Measurements from ENCODE around the gene CDKN2B. TPM values are rescaled to one million over a fixed set of nuclear protein-coding genes. Genes with fewer than 3 reads are reported as not detected.

Gene CDKN2B
- total and polyA plus RNA-seq, 2 of the 13 experiments (the other 11 are each of a cell fraction or from before 2014, with no cell fraction given) = 1.4 to 1.5 TPM

DNA sequence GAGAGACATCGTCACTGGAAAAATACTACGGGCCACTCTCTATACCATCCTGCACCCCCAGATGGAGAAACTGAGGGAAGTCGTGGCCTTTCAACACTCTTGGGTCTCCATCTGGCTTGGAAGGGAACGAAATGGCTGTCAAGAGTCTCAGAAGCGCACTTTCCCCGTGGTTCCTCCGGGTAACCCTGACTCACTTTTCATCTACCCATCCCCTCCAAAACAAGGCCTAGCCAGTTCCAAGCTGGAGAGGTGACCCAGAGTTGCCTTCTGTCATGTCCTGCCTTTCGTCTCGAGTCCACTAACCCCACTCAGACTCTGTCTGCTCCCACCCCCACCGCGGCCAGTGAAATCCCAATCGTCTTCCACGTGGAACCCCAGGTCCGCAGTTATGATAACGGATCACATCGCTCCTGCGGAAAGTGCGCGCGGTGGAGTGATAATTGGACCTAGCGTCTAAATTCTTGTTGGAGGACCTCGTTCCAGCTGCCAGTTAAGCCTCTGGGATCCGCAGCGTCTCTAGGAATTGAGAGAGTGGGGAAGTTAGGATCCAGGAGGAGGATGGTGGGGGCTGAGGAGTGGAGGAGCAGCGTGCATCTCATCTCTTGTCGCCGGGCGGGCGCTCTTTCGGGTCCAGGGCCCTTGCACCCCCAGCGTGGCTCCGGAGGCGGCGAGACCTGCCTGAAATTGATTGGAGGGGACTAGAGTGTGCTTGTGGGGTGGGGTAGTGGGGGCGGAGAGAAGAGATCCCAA lies 19.5 kb downstream of the CDKN2B start:
- peaks cover 0 to 11% of the 10 kb centered on the region in 2 experiments; a peak in 1 of 5 replicates for H3K27me3 ChIP-seq (ENCODE audit: control insufficient read depth in 1 of 2, insufficient read depth in 2 of 2, low read length in 2 of 2)
- no peak overlapping the region for H3K4me3 ChIP-seq (replicated peaks in 1 of 3; ENCODE audit: insufficient read depth in 1 of 3, low read depth in 2 of 3, low read length in 3 of 3)
- H3K9ac ChIP-seq (ENCODE audit: insufficient read depth, low read depth, low read length) = no peak overlapping the region
- no peak for TF ChIP-seq HNF4G (IDR thresholded peaks at IDR 0.05; ENCODE audit: borderline replicate concordance, low read depth, low read length)
- TF ChIP-seq HNF4G (CRISPR knock-in tag; IDR thresholded peaks at IDR 0.05; ENCODE audit: borderline replicate concordance, low read depth) = no peak
- no peak for TF ChIP-seq RBM39 (IDR thresholded peaks at IDR 0.05; ENCODE audit: low read depth, low read length, poor library complexity, severe bottlenecking)
- TF ChIP-seq, protein P1, sequence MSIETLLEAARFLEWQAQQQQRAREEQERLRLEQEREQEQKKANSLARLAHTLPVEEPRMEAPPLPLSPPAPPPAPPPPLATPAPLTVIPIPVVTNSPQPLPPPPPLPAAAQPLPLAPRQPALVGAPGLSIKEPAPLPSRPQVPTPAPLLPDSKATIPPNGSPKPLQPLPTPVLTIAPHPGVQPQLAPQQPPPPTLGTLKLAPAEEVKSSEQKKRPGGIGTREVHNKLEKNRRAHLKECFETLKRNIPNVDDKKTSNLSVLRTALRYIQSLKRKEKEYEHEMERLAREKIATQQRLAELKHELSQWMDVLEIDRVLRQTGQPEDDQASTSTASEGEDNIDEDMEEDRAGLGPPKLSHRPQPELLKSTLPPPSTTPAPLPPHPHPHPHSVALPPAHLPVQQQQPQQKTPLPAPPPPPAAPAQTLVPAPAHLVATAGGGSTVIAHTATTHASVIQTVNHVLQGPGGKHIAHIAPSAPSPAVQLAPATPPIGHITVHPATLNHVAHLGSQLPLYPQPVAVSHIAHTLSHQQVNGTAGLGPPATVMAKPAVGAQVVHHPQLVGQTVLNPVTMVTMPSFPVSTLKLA (IDR thresholded peaks at IDR 0.05) = no peak
- TF ChIP-seq HNF1B (CRISPR knock-in tag; IDR thresholded peaks at IDR 0.05) = no peak
- TF ChIP-seq, protein P2, sequence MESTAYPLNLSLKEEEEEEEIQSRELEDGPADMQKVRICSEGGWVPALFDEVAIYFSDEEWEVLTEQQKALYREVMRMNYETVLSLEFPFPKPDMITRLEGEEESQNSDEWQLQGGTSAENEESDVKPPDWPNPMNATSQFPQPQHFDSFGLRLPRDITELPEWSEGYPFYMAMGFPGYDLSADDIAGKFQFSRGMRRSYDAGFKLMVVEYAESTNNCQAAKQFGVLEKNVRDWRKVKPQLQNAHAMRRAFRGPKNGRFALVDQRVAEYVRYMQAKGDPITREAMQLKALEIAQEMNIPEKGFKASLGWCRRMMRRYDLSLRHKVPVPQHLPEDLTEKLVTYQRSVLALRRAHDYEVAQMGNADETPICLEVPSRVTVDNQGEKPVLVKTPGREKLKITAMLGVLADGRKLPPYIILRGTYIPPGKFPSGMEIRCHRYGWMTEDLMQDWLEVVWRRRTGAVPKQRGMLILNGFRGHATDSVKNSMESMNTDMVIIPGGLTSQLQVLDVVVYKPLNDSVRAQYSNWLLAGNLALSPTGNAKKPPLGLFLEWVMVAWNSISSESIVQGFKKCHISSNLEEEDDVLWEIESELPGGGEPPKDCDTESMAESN (CRISPR knock-in tag; conservative IDR thresholded peaks at IDR 0.05) = no peak
- TF ChIP-seq, protein P3, sequence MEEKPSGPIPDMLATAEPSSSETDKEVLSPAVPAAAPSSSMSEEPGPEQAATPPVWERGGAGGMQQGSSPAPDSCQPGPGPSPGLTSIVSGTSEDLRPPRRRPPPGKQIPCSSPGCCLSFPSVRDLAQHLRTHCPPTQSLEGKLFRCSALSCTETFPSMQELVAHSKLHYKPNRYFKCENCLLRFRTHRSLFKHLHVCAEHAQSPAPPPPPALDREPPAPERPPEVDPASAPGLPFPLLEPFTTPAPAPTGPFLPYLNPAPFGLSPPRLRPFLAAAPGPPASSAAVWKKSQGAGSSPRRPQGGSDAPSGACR (CRISPR knock-in tag; IDR thresholded peaks at IDR 0.05) = no peak
- no peak for TF ChIP-seq KMT2A (CRISPR knock-in tag; IDR thresholded peaks at IDR 0.05)
- no peak for TF ChIP-seq ZNF790 (CRISPR knock-in tag; IDR thresholded peaks at IDR 0.05; ENCODE audit: borderline replicate concordance)
- TF ChIP-seq, protein P4, sequence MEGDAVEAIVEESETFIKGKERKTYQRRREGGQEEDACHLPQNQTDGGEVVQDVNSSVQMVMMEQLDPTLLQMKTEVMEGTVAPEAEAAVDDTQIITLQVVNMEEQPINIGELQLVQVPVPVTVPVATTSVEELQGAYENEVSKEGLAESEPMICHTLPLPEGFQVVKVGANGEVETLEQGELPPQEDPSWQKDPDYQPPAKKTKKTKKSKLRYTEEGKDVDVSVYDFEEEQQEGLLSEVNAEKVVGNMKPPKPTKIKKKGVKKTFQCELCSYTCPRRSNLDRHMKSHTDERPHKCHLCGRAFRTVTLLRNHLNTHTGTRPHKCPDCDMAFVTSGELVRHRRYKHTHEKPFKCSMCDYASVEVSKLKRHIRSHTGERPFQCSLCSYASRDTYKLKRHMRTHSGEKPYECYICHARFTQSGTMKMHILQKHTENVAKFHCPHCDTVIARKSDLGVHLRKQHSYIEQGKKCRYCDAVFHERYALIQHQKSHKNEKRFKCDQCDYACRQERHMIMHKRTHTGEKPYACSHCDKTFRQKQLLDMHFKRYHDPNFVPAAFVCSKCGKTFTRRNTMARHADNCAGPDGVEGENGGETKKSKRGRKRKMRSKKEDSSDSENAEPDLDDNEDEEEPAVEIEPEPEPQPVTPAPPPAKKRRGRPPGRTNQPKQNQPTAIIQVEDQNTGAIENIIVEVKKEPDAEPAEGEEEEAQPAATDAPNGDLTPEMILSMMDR (CRISPR knock-in tag; IDR thresholded peaks at IDR 0.05) = no peak
- TF ChIP-seq MATR3 (CRISPR knock-in tag; IDR thresholded peaks at IDR 0.05) = no peak
- TF ChIP-seq ATM (IDR thresholded peaks at IDR 0.05; ENCODE audit: borderline replicate concordance) = no peak
- TF ChIP-seq EED (CRISPR knock-in tag; IDR thresholded peaks at IDR 0.05) = no peak
- intact Hi-C loops (cut with micrococcal nuclease; ENCODE audit: unreplicated experiment) = no loop called here
- DNase-seq (ENCODE audit: low spot score) (no peak), FAIRE-seq (no peak), ATAC-seq (no peak)
- BruUV-seq (replicated peaks) = no TSS peak
- H3K4me1 ChIP-seq (ENCODE audit: insufficient read depth, low read length) = peaks cover 9% of the 10 kb centered on the region
- H4K20me1 ChIP-seq (ENCODE audit: insufficient read depth, low read length) = no peaks in the 10 kb centered on the region
- H2AFZ ChIP-seq (ENCODE audit: low read length) = no peak overlapping the region
- in situ Hi-C loops (cut with HindIII; ENCODE audit: extremely low pct_ligation_motif_present, low pct_unique_long_range_greater_than_20kb) = loop anchor here (10.0 kb wide), 1 partner anchor 245 kb away; no protein-coding TSS in a partner anchor
- 77% methylated on average over 35 of the region's 35 CpGs for whole genome bisulfite sequencing (ENCODE audit: low lambda C conversion rate)
- POLR2A ChIA-PET = interaction anchor here (0.9 kb wide), 1 partner anchor 188 kb away, joined by 3 read pairs; the partner anchor contains the start of gene MTAP
- no peaks in the 10 kb centered on the region for H3K9me3 ChIP-seq (ENCODE audit: low read length)
- H3K36me3 ChIP-seq (replicated peaks in 1 of 2; ENCODE audit: control insufficient read depth in 1 of 2, insufficient read depth in 2 of 2, low read length in 2 of 2) = no peaks in the 10 kb centered on the region
- no peak overlapping the region for H3K4me2 ChIP-seq (ENCODE audit: low read depth, low read length)
- CTCF ChIA-PET (ENCODE audit: low intra/inter-chr PET ratio, low total read pairs) = no interaction called here
- no peak overlapping the region for H3K27ac ChIP-seq (ENCODE audit: extremely low read length, insufficient read depth, low read length)
- no peaks in the 10 kb centered on the region for H3K79me2 ChIP-seq (ENCODE audit: insufficient read depth, low read length)
